PFSK-1 (cell line): ENCODE measurements around the gene ZNF653.

ENCODE experiments used
- POLR2AphosphoS5 ChIP-seq: IDR thresholded peaks from 2 replicates; pipeline ENCODE4 v1.6.1; 2012; ENCODE audit warnings: low read depth, mild to moderate bottlenecking, control low read depth, low read length, moderate library complexity
- REST ChIP-seq, 2 experiments: IDR thresholded peaks; 2 replicates each; pipeline versions ENCODE4 v1.6.1 to v1.8.0; 2011 to 2012; ENCODE audit warnings: low read depth in 2 of 2, low read length in 2 of 2, control low read depth in 1 of 2, inconsistent platforms in 1 of 2, mild to moderate bottlenecking in 1 of 2, moderate library complexity in 1 of 2; ENCODE audit not compliant: insufficient read depth in 1 of 2
- TAF1 ChIP-seq: IDR thresholded peaks from 2 replicates; pipeline ENCODE4 v1.6.1; 2012; ENCODE audit warnings: low read length, control low read depth, borderline replicate concordance; ENCODE audit not compliant: insufficient read depth

GRCh38 chr19:11463391-11463790 is 42.2 kb downstream of the ZNF653 start:
- TF ChIP-seq REST (IDR thresholded peaks at IDR 0.05; ENCODE audit: insufficient read depth in 1 of 2, low read depth in 2 of 2, low read length in 2 of 2) (no peak), POLR2AphosphoS5 (no peak), TAF1 (no peak)
